HG03066 (cell line): ENCODE measurements around the gene KIAA1210.

Experiments used
- ATAC-seq: cut with Tn5 transposase; IDR thresholded peaks from one replicate; pipeline ENCODE4 v1.9.1; 2021; ENCODE audit warnings: low read depth; ENCODE audit not compliant: unreplicated experiment

KIAA1210 gene

GRCh38 chrX:119093991-119094735, 33.4 kb downstream of the KIAA1210 start:
- ATAC-seq, result no peak

- ATAC-seq, result no peak
Observed at GRCh38 chrX:119090627-119091026, 37.0 kb downstream of the KIAA1210 start.

- ATAC-seq, result no peak
Observed at GRCh38 chrX:119089619-119090018, 38.0 kb downstream of the KIAA1210 start.

GRCh38 chrX:119087121-119087520, 40.5 kb downstream of the KIAA1210 start:
- no peak for ATAC-seq

- no peak for ATAC-seq
Observed at GRCh38 chrX:119084766-119085165, 42.8 kb downstream of the KIAA1210 start.

GRCh38 chrX:119082278-119082677, 45.3 kb downstream of the KIAA1210 start:
- ATAC-seq, result no peak

- no peak for ATAC-seq
Observed at GRCh38 chrX:119075270-119076025, 52.2 kb downstream of the KIAA1210 start.

- ATAC-seq, result no peak
Observed at GRCh38 chrX:119073911-119074310, 53.7 kb downstream of the KIAA1210 start.

- no peak for ATAC-seq
Observed at GRCh38 chrX:119073200-119073905, 54.3 kb downstream of the KIAA1210 start.

GRCh38 chrX:119072744-119073143, 54.9 kb downstream of the KIAA1210 start, which contains the start of gene CT47C1:
CT47C1 (plus strand) TSS chrX:119072993; CDS start chrX:119073226, 233 bp downstream.
- no peak for ATAC-seq

GRCh38 chrX:119071381-119071780, 56.2 kb downstream of the KIAA1210 start:
- ATAC-seq, result peak; percentile 78

GRCh38 chrX:119069762-119070161, 57.9 kb downstream of the KIAA1210 start:
- ATAC-seq, result no peak

GRCh38 chrX:119069128-119069527, 58.5 kb downstream of the KIAA1210 start:
- no peak for ATAC-seq

- ATAC-seq, result no peak
Observed at GRCh38 chrX:119067023-119067739, 60.4 kb downstream of the KIAA1210 start.

- no peak for ATAC-seq
Observed at GRCh38 chrX:119063428-119063827, 64.2 kb downstream of the KIAA1210 start.

- ATAC-seq, result no peak
Observed at GRCh38 chrX:119062750-119063374, 64.8 kb downstream of the KIAA1210 start.

GRCh38 chrX:119055687-119056086, 71.9 kb downstream of the KIAA1210 start:
- ATAC-seq, result no peak

- ATAC-seq, result no peak
Observed at GRCh38 chrX:119045884-119046283, 81.7 kb downstream of the KIAA1210 start.

- ATAC-seq, result no peak
Observed at GRCh38 chrX:119042996-119043395, 84.6 kb downstream of the KIAA1210 start.

GRCh38 chrX:119042040-119042439, 85.6 kb downstream of the KIAA1210 start:
- ATAC-seq, result no peak
